Stimulated activated CD8-positive, alpha-beta memory T cell treated with anti-CD3 and anti-CD28 coated beads, Interleukin-12 subunit alpha, Interleukin-12 subunit beta, amount 100 ng/mL, for 4 hours (primary cell): ENCODE measurements around the gene CHCT1.

Experiments used
- DNase-seq: peaks from one replicate; pipeline ENCODE4 v3.0.0-alpha.2; 2020; ENCODE audit warnings: low read depth

The CHCT1 gene

DNA sequence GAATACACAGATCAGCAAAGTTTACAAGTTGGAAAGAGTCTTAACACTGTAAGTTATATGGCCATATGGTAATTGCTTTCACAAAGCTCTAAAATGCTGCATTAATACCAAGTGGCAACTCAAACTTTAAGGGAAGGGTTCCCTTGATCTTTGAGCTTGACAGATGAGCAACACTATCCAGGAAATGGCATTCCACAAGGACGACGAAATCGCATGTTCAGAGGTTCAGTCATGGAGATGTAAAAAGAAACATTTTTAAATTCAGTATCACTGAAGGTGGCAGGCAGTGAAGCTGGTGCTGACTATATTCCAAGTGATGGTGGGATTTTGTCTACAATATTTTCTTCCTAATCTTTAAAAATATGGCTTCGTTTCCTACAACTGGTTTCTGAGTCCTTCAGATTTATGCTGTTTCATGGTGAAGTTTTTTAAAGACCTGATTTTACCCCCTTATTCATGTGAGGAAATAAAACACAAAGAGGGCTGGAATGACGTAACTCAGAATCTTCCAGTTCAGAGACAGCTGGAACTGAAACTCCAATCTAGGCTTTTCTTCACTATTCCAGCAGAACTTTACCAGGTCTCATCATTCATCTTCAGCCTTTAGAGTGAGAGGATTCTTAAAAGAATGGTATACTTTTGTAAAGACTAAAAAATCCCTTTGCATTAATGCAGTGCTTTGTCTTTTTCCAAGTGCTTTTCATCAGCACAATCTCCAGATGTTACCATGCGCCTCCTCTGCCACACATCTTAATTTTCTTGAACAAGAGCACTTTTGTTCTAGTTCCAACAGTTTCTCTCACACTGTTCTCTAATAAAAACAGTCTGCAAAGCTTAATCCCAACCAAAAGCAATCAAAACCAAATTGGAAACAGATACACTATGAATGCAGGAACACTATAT lies 20.2 kb downstream of the CHCT1 start:
- no peak for DNase-seq

DNA sequence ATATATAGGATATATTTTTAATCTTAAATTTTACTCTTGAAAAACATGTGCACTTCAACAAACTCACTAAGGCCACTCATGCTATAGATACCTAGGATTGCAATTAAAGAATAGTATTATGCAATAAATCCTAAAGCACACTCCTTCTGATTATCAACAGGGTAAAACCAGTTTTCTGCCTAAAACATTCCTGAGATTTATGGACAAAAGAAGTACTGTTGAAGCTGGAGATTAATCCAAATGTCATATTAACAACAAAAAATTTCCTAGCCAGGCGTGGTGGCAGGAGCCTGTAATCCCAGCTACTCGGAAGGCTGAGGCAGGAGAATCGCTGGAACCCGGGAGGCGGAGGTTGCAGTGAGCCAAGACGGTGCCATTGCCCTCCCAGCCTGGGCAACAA lies 21.4 kb downstream of the CHCT1 start:
- DNase-seq = no peak

DNA sequence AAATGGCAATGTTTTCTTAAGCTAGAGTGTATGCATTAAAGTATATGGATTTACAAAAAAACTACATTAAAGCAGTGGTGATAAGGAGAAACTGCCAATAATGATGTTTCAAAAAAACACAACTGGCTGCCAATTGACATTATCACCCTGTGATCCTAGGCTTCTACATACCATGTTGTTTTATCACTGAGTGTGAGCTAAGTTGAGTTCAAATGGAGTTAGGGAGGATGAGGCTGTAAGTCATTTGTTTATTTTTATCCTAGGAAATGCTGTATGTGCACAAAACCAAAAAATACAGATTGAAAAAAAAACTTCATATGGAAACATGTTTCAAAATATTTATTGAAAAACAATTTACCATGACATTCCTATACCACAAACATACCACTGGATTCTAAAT lies 22.9 kb downstream of the CHCT1 start:
- DNase-seq = no peak

DNA sequence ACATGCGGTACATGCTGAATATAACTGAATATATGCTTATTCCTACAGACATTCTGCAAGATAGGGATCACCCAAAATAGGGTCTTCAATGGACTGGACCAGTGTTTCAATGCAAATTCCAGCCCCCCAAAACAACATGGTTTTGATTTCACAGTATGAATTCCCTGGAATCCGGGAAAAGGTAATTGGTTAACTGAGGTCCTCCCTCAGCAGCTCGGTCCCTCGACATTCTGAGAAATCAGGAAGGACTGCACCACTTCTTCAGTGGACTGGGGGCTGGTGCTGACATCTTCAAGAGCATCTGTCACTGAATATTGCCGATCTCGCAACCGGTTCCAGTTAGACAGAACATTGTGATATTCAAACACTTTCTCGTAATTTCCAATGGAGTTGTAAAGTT lies 25.1 kb downstream of the CHCT1 start:
- no peak for DNase-seq

DNA sequence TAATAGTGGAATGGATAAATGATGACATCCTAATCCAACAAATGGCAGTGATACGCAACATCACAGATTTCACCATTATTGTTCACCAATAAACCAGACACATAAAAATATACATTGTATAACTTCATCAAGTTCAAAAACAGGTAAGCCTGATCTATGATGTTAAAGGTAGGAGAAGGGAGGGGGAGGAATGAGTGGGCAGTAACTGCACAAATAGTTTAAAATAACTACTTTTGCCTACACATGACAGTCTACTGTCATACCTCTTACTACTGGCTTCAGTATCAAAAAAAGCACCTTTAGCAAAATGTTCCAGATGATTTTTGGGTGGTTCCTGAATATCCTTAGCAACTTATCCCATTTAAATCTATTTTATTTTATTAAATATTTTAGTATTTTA lies 28.8 kb downstream of the CHCT1 start:
- no peak for DNase-seq

DNA sequence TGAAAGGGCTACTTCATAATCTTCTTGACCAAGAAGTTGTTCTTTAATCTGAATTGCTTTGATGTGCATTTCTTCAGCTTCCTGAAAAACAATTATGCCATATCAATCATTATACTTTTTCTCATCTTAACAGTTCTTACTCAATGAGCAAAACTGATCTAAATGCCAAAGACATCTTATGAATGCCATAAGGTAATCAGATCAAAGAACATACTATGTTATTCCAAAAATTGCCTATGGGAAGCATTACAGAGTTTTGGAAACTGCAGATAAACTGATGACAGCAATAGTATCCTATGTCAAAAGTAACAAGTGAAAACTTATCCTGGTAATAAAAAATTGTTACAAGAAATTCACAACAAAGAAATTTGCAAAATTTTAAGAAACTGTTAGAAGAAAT lies 29.7 kb downstream of the CHCT1 start:
- DNase-seq = no peak

DNA sequence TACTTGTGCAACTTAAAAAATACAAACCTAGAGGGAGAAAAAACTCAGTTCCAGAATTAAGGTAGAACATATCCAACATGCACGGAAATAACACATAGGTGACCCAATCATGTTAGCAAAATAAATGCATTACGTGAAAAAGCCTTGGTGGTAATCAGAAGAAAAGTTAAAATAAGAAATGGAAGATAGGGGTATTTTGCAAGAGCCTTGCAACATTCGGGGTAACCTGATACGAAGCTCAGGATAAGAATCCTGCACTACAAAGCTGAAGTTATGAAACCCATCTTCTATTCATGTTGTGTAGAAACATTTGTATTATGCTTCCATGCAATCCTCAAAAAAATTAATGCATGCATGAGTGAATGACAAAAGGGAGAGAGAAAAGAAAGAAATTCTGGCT lies 33.1 kb downstream of the CHCT1 start:
- no peak for DNase-seq

DNA sequence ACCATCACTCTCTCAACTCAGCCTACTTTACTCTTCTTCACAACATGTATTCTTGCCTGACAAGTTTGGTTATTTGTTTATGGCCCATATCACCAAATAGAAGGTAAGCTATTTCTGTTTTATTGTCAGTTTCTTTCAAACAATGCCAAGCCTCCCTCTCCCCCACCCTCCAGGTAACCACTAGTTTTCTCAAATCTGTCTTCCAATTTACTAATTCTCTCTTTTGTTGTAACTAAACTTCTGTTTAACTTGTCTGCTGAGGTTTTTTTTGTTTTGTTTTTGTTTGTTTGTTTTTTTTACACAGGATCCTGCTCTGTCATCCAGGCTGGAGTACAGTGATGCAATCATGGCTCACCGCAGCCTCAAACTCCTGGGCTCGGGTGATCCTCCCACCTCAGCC lies 34.9 kb downstream of the CHCT1 start:
- no peak for DNase-seq

DNA sequence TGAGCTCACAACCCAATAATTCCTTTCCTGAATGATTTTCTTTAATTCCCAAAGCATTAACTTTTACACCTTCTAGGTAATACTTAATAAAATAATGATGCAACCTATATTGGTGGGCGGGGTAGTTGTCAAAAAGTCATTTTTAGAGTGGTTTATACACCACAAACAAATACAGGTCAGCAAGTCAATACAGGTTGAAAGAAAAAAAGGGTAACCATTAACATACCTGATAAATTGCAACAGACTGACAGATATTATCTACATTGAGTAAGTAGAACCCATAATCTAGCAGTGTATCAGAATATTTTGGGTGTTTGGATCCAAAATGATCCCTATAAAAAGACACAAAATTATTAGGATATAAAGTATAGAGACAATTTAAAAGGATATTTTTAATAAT lies 39.3 kb downstream of the CHCT1 start:
- no peak for DNase-seq

DNA sequence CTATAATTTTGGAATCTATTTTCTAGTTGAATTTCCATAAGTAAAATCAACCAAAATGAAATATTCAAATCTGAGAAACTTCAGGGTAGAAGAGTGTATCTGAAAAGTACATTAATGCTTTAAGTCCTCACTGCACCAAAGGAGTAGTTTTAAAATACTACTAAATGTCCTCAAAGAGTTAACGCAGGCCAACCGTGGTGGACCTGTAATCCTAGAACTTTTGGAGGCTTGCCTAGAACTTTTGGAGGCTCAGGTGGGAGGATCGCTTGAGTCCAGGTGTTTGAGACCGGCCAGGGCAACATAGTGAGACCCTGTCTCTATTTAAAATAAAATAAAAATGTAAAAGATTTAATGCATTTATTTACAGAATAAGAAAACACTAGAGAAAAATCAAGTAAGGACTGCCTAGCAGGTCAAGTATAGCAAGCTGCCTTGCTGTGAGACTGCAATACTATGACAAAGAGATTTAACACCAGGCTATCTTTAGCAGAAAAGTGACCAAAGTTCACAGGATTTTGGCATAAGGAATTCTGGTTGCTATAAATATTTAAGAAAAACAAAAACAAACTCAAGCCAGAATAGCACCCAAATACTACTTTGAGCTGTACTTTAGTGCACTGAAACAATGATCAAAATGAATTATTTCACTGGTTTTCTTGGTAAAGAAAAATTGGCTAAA lies 41.0 kb downstream of the CHCT1 start:
- no peak for DNase-seq

DNA sequence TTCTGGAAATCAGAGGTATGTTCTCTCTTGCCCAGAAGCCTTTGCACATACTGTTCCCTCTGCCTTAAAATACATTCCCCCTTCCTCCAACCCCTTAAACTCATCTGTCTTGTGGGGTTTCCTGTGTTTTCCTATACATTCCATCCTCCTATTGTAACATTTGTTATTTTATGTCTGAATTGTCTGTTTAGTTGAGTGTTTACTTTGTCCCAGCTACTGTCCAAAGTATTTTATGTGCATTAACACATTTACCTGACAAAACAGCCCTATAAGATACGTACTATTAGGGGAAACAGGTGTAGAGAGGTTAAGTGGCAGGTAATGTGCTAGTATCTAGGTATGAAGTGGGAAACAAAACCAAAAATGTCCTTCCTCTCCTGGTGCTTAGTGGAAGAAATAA lies 42.1 kb downstream of the CHCT1 start:
- no peak for DNase-seq

DNA sequence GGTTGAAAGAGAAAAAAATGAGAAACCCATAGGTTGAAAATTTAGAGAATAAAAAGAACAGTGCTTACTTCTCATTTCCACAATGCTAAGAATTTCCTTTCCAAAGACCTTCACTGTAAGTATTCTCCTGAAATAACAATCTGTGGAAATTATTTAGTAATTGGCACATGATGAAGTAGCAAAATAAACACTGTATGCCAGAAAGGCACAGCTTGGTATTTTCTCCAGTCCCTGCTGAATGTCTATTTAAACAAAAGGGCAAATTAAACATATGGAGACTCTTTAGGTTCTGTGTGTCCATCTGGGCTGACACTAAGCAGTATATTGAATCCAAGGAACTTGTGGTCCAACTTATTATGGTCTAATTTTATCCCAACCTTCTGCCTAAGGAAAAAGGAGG lies 46.1 kb downstream of the CHCT1 start:
- no peak for DNase-seq

DNA sequence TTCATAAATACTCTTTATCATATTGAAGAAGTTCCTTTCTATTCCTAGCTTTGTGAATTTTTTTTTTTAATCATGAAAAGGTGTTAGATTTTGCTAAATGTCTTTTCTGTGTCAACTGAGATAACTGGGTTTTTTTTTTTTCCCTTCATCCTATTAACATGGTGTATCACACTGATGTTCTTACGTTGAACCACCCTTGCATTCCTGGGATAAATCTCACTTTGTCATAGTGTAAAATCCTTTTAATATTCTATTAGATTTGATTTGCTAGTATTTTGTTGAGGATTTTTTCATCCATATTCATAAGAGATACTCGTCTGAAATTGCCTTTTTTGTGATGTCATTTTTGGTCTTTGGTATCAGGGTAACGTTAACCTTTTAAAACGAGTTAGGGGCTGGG lies 49.2 kb downstream of the CHCT1 start:
- no peak for DNase-seq

DNA sequence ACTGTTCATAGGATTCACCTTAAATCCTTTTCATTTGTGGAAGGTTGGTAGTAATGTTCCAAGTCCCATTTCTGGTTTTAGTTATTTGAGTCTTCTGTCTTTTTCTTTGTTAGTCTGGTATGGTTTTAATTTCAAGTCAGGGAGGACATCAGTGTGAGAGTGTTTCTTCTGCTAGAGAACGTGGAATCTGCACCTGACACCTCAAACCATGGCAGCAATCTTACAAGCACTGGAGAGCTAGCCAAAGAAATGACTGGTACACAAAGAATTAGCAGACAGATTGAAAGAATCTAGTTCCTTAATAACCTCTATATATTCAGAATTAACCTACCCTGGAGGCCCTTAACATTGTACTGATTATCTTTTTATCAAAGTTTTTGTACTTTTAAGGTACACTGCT lies 50.2 kb downstream of the CHCT1 start:
- DNase-seq = no peak

DNA sequence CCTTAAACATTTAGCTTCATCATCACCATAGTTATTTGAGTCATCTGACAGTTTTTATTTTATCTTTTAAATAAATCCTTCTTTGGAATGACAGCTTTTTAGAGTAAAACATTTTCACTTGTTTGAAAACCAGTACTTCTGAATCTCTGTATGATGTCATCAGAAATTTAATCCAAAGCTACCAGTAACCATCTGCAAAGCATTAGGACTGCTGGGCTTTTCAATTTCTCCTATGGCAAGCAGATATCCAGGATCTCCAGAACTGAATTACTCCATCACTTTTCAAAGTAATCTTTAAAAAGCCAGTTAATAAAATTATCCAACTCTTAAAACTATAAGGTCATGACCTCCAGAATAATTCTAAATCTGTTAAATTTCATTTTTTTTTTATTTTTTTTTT lies 51.5 kb downstream of the CHCT1 start:
- DNase-seq = no peak
